GM18526 (cell line): ENCODE measurements around the gene ITSN1.

ENCODE experiments used
- POLR2A ChIP-seq: IDR thresholded peaks from 3 replicates; pipeline ENCODE4 v1.6.1; 2011; ENCODE audit not compliant: insufficient read length; ENCODE audit errors: extremely low read depth

The ITSN1 gene

DNA sequence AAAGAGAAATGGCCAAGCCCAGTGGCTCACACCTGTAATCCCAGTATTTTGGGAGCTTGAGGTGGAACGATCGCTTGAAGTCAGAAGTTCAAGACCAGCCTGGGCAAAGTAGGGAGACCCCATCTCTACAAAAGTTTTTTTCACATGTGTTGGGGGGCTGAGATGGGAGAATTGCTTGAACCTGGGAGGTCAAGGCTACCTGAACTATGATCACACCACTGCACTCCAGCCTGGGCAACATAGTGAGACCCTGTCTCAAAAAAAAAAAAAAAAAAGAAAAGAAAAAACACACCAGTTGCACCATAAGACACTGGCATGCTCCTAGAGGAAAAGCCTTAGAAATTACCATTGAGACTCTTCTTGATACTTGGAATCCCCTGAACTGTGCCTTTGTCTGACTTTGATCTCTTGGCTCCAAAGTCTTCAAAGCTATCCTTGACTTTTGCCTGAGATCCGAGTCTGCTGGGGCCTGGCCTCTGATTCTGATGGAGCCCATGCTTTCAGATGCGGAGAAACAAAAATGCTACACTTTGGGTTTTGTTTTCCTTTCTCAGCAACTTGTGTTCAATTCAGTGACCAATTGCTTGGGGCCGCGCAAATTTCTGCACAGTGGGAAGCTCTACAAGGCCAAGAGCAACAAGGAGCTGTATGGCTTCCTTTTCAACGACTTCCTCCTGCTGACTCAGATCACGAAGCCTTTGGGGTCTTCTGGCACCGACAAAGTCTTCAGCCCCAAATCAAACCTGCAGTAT lies 239.6 kb downstream of the ITSN1 start:
- TF ChIP-seq POLR2A, result no peak

DNA sequence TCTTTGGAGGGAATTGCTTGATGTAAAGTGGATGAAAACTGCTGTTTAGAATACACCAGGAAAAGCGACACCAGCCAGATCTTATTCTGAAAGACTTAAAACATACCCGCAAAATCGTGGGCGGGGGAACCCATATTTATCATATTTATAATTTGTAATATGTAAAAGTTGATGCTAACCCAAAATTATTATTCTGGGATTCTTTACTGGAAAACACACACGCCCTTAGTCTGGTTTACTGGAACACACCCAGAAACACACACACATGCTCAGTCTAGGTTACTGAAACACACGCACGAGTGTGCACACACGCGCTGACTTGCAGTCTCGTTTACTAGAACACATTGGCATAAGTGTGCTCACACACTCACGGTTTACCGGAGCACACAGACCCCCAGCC lies 240.8 kb downstream of the ITSN1 start:
- TF ChIP-seq POLR2A, result no peak

DNA sequence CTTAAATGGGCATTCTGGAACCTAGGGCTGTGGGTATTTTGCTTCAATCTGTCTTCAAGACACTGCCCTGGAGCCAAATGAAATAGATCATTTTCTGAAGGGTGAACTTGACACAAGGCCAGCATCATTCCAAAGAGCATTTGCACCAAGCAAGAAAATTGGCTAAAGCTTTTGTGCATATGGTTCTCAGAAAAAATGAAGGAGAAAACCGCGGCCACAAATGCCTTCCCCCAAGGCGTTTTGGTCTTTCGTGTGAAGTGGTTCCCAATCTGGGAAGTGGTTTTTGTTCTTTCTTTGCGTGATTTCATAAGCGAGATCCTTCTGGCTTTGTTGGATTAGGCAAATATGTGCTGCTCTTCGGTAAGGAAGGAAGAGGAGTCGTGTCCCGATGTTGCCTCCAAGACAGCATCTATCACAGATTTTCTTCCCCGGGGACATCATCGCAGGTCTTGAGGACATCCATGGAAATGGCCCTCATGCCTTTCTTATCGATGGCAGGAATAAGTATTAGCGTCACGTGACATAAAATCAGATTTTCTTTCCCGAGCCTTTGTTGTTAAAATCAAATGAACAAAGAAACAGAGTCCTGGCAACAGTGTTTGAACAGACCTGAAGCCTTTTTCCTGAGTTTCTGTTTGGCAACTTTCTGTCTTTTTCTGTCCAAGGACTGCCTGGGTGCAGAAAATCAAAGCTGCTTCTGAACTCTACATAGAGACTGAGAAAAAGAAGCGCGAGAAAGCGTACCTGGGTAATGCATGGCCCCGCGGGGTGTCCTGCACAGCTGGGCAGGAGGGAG lies 242.3 kb downstream of the ITSN1 start:
- TF ChIP-seq POLR2A, result no peak

DNA sequence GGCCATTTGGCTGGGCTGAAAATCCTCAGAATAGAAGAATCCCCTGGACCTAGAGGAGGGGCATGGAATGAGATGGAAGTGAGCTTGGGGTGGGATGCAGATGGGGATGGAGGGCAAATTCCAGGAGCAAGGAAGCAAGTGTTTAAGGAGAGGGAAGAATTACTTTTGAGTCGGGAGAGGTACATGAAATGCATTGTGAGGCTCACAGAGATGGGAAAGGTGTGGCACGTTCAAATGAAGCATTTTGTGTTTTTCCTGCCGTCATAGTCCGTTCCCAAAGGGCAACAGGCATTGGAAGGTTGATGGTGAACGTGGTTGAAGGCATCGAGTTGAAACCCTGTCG lies 242.8 kb downstream of the ITSN1 start:
- TF ChIP-seq POLR2A, result no peak

DNA sequence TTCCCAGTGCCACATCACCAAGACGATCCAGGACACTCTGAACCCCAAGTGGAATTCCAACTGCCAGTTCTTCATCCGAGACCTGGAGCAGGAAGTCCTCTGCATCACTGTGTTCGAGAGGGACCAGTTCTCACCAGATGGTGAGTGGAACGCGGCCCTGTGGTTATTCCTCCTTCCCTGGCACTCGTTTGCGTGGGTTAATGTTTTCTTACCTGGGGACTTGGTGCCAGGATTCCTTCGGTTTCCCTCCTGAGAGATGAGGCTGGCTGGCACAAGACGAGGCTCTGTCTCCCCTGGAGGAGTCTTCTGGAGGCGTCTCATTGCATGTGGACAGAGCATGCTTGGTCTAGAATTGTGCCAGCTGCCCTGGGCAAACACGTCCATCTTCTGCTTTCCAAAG lies 244.0 kb downstream of the ITSN1 start:
- TF ChIP-seq POLR2A, result no peak

DNA sequence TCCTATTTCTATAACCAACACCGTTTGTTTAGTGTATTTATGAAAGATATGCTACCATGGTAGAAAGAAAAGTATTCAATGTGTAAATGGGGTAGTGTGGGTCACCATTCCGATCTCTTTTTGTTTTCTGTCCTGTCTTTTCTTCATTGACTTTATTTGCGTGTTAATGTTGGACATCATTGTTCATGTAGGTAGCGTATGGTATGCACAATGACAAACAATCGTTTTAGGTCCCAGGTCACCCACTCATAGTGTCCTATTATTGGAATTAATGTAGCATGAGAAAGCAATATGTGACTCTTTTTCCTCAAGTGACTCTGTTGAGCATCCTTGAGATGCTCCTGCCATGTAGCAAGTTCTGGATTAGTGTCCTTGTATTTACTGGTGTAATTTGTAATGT lies 247.9 kb downstream of the ITSN1 start:
- no peak for TF ChIP-seq POLR2A

DNA sequence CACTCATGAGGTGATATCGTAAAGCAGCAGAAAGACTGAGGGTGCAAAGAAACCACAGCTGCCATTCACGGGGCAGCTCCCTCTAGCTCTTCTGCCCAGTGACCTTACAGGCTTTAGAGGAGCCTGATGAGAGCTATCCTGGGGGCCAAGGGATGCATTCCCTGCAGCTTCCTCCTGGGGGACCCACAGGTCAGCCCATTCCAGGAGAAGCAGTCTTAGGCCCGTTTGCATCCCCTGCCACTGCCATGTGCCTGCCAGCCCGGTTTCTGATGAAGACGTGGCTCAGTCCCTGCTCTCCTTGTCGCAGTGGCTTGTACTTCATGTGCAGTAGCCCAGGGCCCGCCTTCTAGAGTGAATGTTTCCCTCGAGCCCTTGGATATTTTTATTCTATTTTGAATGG lies 250.6 kb downstream of the ITSN1 start:
- TF ChIP-seq POLR2A, result no peak

DNA sequence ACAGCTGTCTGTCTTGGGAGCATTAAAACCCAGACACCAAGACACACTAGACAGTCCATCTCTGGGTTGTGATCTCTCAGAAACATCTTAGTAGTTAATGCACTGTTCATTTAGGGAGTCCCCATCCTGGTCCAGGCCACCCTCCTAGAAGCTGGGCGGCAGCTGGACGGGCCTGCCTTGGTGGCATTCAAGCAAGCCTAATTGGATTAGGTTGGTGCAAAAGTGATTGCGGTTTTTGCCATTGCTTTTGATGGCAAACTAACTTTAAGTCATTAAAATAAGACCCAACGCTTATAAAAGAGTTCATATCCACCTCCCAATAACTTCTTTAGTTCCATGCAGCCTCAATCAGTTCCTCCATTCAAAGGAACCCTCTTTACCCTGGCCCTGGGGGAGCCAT lies 251.6 kb downstream of the ITSN1 start:
- no peak for TF ChIP-seq POLR2A

DNA sequence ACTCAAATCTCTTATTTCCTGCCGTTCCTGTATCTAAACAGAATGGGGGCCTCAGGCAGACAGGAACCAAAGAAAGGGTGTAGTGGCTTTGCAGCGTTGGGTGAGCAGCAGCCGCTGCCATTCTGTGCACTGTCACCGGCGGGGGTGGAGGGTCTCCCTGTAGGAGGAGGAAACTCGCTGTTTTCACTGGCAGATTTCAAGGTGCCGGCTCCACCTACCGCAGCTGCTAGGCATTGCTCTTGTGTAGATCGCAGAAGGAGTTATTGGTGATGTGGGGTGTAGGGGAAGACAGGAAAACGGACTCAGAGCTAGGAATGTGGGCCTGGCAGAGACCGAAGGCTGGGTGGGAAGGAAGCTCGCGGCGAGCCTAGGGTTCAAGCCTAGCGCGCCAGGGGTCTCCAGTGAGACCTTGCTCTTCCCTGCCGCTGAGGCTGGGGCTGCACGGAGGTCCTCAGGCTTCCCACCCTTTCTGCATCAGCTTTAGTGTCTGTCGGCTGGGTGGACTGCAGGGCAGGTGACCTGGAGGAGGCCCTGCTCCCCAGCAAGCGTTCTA lies 252.5 kb downstream of the ITSN1 start:
- TF ChIP-seq POLR2A, result no peak

DNA sequence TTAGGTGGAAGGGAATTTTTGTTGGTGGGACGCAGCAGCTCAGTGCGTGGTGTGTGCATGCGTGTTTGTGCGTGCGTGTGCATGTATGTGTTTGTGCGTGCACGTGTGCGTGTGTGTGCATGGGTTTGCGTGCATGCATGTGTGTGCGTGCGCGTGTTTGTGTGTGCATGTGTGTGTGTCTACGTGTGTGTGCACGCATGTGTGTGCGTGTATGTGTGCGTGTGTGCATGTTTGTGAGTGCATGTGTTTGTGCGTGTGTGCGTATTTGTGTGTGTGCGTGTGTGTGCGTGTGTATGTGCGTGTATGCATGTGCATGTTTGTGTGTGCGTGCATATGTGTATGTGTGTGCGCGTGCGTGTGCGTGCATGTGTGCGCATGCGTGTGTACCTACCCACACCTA lies 253.1 kb downstream of the ITSN1 start:
- TF ChIP-seq POLR2A, result no peak

DNA sequence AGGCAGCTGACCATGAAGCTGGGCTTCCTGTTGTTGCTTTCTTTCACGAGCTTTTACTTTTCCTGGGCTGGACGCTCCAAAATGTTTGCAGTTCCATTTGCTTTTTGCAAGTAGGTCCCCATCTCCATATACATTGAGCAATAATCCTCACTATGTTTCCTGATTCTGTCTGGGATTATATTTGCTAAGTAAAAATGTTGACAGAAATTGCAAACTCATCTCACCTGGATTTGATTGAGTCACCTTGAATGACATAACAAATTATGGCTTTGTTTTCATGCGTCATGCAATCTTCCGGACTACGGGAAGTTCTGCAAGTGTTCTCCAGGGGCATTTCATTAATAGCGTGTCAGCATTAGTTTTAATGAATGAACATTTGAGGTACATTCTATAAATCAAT lies 254.4 kb downstream of the ITSN1 start:
- TF ChIP-seq POLR2A, result no peak

DNA sequence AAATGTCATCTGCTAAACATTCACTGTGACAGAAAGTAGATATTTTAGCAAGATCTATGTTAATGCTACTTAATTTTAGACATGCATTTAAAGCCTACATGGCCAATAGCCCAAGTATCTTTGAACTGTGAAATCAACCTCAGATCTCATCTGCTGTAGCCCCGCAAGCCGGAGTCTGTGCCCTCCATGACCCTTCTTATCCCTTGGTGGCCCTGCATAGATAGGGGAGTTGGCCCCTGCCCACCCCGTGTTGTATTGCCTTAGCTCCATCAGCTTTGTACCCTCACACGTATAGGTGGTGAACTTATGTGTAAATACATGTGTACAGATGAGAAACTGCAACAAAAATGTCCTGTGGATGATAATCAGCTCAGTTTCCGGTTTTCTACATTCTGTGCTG lies 254.8 kb downstream of the ITSN1 start:
- TF ChIP-seq POLR2A, result no peak

DNA sequence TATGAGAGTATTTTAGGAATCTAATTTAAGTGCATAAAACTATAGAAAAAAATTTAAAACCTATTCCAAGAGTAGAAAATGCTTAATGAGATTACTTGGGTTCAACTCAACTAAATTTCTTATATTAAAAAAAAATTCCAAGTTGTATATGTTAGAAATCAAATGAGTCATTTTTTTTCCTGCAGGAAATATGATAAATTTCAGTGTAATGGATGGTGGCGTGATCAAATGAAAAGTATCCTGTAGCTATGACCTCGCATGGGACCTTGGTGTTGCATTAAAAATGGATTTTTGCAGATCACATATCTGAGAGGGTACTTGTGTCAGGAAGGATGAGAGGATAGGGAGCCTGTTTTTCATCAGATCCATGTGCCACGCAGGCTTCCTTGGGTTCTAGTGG lies 255.4 kb downstream of the ITSN1 start:
- no peak for TF ChIP-seq POLR2A

DNA sequence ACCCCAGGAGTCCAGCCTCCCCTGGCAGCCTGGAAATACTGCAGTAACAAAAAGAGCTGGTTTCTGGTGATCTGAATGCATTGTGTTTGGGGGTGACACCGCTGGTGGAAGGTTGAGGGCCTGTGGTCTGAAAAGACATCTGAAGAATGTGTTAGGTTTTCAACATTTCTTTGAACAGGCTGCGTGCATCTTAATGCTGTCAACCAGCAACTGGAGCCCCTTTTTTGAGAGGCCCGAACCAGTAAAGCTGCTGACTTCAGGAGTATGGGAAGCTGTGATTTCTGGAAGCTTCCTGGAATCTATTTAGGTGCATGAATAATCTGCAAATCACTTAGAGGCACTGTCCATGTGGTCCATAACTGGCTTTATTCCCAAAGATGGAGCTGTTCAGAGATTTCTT lies 256.3 kb downstream of the ITSN1 start:
- no peak for TF ChIP-seq POLR2A

DNA sequence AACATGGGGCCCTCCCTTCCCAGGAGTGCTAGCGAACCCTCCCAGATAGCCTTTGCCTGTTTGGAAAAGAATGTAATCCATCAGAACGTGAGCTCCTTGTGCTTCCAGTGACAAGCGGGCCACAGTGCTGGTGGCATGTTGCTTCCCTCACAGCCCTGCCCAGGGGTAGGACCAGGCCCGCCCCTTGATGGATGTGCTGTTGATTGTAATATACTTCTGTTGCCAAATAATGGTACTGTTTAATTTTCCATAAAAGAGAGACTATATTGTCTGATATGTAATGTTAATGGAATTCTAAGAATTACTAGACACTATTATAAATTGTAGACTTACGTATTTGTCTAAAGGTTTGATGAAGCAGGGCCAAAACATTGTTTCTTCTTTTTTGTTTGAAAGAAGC lies 256.9 kb downstream of the ITSN1 start:
- TF ChIP-seq POLR2A, result no peak
